CD4-positive, alpha-beta T cell (primary cell): ENCODE measurements around the gene STARD3. TPM values are rescaled to one million over a fixed set of nuclear protein-coding genes. Genes with fewer than 3 reads are reported as not detected.

Experiments used
- ATAC-seq: fragments of 200-7000 bp; cut with Tn5 transposase; one replicate; pipeline ENCODE4 v1.10.0; 2022; ENCODE audit warnings: mild to moderate bottlenecking; ENCODE audit not compliant: poor library complexity
- CTCF ChIA-PET: fragments of 350-600 bp; sonication (Branson Sonifier 250); formaldehyde crosslinking; loops from one replicate; lab custom pipeline; 2021; ENCODE audit warnings: antibody characterized with exemption, inconsistent platforms; lab: Charles Lee
- POLR2A ChIA-PET: fragments of 350-600 bp; sonication (Branson Sonifier 250); formaldehyde crosslinking; loops from one replicate; lab custom pipeline; 2021; ENCODE audit warnings: antibody characterized with exemption, inconsistent platforms; lab: Charles Lee
- DNase-seq, 14 experiments: peaks; one replicate each; pipeline ENCODE4 v3.0.0-alpha.2; 2013 to 2020; ENCODE audit warnings: mixed read lengths in 2 of 14
- H3K27ac ChIP-seq, 2 donors: one replicate each; pipeline versions ENCODE4 v1.5.1 to v1.7.0; 2013; ENCODE audit warnings: low read length in 2 of 2, low read depth in 1 of 2, mild to moderate bottlenecking in 1 of 2
- H3K27me3 ChIP-seq, 2 experiments: 1 replicate in 1 of 2; 2 replicates in 1 of 2; pipeline versions ENCODE4 v1.6.1 to v1.7.0; 2013; ENCODE audit warnings: low read length in 2 of 2, control low read depth in 1 of 2, mild to moderate bottlenecking in 1 of 2, moderate library complexity in 1 of 2; ENCODE audit not compliant: insufficient read depth in 2 of 2, control insufficient read depth in 1 of 2
- H3K36me3 ChIP-seq: one replicate; pipeline ENCODE4 v1.6.1; 2013; ENCODE audit warnings: low read length, control low read depth; ENCODE audit not compliant: insufficient read depth
- H3K4me1 ChIP-seq: one replicate; pipeline ENCODE4 v1.6.1; 2013; ENCODE audit warnings: low read length, control low read depth; ENCODE audit not compliant: insufficient read depth
- H3K4me3 ChIP-seq: one replicate; pipeline ENCODE4 v1.5.1; 2013; ENCODE audit warnings: mild to moderate bottlenecking, low read length, moderate library complexity
- H3K9me3 ChIP-seq, 2 experiments: 1 replicate in 1 of 2; 2 replicates in 1 of 2; pipeline versions ENCODE4 v1.6.1 to v1.7.0; 2013; ENCODE audit warnings: low read length in 2 of 2, mild to moderate bottlenecking in 2 of 2, control low read depth in 1 of 2, moderate library complexity in 1 of 2; ENCODE audit not compliant: control insufficient read depth in 1 of 2, insufficient read depth in 1 of 2
- H3K27ac Mint-ChIP-seq: one replicate; pipeline ENCODE4 v1.8.0; 2020; ENCODE audit warnings: mixed read lengths
- H3K27me3 Mint-ChIP-seq: one replicate; pipeline ENCODE4 v1.8.0; 2021; ENCODE audit warnings: mixed read lengths
- H3K36me3 Mint-ChIP-seq: one replicate; pipeline ENCODE4 v1.8.0; 2021; ENCODE audit warnings: low read depth, mixed read lengths
- H3K4me1 Mint-ChIP-seq: one replicate; pipeline ENCODE4 v1.8.0; 2021; ENCODE audit warnings: low read depth, mixed read lengths
- H3K4me3 Mint-ChIP-seq: one replicate; pipeline ENCODE4 v1.8.0; 2020; ENCODE audit warnings: mild to moderate bottlenecking, mixed read lengths
- H3K9me3 Mint-ChIP-seq: one replicate; pipeline ENCODE4 v1.8.0; 2020; ENCODE audit warnings: mixed read lengths
- intact Hi-C, 2 experiments: fragments of 100-400 bp; cut with DNase I in 1 of 2; cut with micrococcal nuclease in 1 of 2; formaldehyde crosslinking; loops; one replicate each; pipeline versions ENCODE4 v1.15.1 to v1.9.0; 2023 to 2025; cut with DNase I, micrococcal nuclease
- total RNA-seq, 174 experiments: library from RNA in 2 of 174; stranded (reverse) in 2 of 174; gene quantifications; one replicate each; pipeline ENCODE4 v1.2.3 and lab custom pipeline; 2021 to 2026
- TF ChIP-seq, protein P1 (sequence below): fragments of 200-600 bp; IDR thresholded peaks from one replicate; pipeline ENCODE4 v1.8.0; 2022; ENCODE audit warnings: antibody characterized with exemption, mild to moderate bottlenecking

The STARD3 gene
- total RNA-seq, 2 experiments from 2014 or later: 96.5 to 99.9 TPM

- H3K4me3 Mint-ChIP-seq: no peak overlapping the region
- H3K27me3 ChIP-seq: no peaks in the 10 kb centered on the region
- no peaks in the 10 kb centered on the region for H3K27me3 Mint-ChIP-seq
- H3K9me3 ChIP-seq: no peaks in the 10 kb centered on the region
- H3K36me3 ChIP-seq: peaks cover 14% of the 10 kb centered on the region
- H3K4me1 Mint-ChIP-seq: peaks cover 53% of the 10 kb centered on the region
- H3K9me3 Mint-ChIP-seq: no peaks in the 10 kb centered on the region
- TF ChIP-seq, protein P1, sequence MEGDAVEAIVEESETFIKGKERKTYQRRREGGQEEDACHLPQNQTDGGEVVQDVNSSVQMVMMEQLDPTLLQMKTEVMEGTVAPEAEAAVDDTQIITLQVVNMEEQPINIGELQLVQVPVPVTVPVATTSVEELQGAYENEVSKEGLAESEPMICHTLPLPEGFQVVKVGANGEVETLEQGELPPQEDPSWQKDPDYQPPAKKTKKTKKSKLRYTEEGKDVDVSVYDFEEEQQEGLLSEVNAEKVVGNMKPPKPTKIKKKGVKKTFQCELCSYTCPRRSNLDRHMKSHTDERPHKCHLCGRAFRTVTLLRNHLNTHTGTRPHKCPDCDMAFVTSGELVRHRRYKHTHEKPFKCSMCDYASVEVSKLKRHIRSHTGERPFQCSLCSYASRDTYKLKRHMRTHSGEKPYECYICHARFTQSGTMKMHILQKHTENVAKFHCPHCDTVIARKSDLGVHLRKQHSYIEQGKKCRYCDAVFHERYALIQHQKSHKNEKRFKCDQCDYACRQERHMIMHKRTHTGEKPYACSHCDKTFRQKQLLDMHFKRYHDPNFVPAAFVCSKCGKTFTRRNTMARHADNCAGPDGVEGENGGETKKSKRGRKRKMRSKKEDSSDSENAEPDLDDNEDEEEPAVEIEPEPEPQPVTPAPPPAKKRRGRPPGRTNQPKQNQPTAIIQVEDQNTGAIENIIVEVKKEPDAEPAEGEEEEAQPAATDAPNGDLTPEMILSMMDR: no peak
- no peak overlapping the region for H3K27ac Mint-ChIP-seq
- no peak for DNase-seq
- ATAC-seq: no peak
- CTCF ChIA-PET: interaction anchor here (4.1 kb wide), 1 partner anchor 24 kb away, joined by 20 read pairs; no protein-coding TSS in a partner anchor
- intact Hi-C loops: no loop called here
- no peak overlapping the region for H3K4me3 ChIP-seq
- no peak overlapping the region for H3K27ac ChIP-seq
- peaks cover 22% of the 10 kb centered on the region for H3K36me3 Mint-ChIP-seq
- peaks cover 39% of the 10 kb centered on the region for H3K4me1 ChIP-seq
- POLR2A ChIA-PET: interaction anchor here (1.2 kb wide), 1 partner anchor 21 kb away, joined by 3 read pairs; no protein-coding TSS in a partner anchor
Measured at GRCh38 chr17:39647256-39647655, 10.3 kb downstream of the STARD3 start.

DNA sequence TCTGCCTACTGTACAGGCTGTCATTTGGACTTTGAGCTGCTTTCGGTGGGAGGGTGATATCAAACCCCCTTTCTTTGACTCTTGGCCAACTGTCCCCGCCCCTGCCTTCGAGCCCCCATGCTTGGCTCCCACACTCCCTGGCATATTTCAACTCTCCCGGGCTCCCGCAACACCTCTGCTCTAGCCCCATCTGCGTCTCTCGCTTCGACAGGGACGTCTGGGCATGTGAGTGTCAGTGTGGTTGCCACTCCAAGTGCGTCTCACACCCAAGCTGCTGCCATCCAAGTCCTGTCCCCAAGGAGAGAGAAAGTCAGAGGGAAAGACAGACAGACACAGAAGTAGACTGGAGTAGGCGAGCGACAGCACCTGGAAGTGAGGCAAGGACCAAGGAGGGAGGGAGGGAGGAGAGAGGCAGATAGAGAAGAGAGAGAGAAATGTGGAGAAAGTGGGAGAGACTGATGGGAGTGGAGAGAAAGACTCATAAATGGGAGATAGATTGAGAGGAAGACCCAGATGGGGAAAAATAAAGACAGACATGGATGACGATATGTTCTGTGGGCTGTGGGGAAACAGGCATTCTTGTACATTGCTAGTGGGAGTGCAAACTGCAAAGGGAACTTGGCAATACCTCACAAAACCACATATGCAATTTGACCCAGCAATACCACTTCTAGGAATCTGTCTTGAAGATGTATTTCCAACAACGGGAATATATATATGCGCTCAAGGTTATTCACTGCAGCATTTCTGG, 11.8 kb downstream of the STARD3 start:
- H3K4me1 Mint-ChIP-seq: peaks cover 48% of the 10 kb centered on the region
- no peak overlapping the region for H3K4me3 Mint-ChIP-seq
- H3K36me3 Mint-ChIP-seq: peaks cover 27% of the 10 kb centered on the region
- intact Hi-C loops: no loop called here
- H3K27ac ChIP-seq: no peak overlapping the region
- CTCF ChIA-PET: no interaction called here
- TF ChIP-seq, protein P1: no peak
- H3K27ac Mint-ChIP-seq: peak overlapping the region; percentile 51
- no peaks in the 10 kb centered on the region for H3K9me3 Mint-ChIP-seq
- POLR2A ChIA-PET: interaction anchor here (0.6 to 1.2 kb wide), 3 partner anchors 20 to 464 kb away, joined by 3 to 4 read pairs (median 3); no protein-coding TSS in a partner anchor
- H3K4me3 ChIP-seq: no peak overlapping the region
- ATAC-seq (no peak), DNase-seq (no peak)
- H3K4me1 ChIP-seq: peaks cover 34% of the 10 kb centered on the region
- no peaks in the 10 kb centered on the region for H3K27me3 ChIP-seq
- no peaks in the 10 kb centered on the region for H3K9me3 ChIP-seq
- H3K36me3 ChIP-seq: peaks cover 17% of the 10 kb centered on the region
- H3K27me3 Mint-ChIP-seq: no peaks in the 10 kb centered on the region

- intact Hi-C loops: no loop called here
- ATAC-seq (no peak), DNase-seq (no peak)
- ChIA-PET CTCF (interaction anchor here (0.7 to 2.4 kb wide), 3 partner anchors 15 to 103 kb away, joined by 3 to 13 read pairs (median 3); no protein-coding TSS in a partner anchor), POLR2A (no interaction called here)
- H3K9me3 ChIP-seq: no peaks in the 10 kb centered on the region
- no peaks in the 10 kb centered on the region for H3K27me3 ChIP-seq
- H3K9me3 Mint-ChIP-seq: no peaks in the 10 kb centered on the region
- H3K27ac Mint-ChIP-seq: peak overlapping the region; percentile 53
- H3K27me3 Mint-ChIP-seq: no peaks in the 10 kb centered on the region
- no peak overlapping the region for H3K4me3 ChIP-seq
- no peak overlapping the region for H3K4me3 Mint-ChIP-seq
- peaks cover 24% of the 10 kb centered on the region for H3K36me3 ChIP-seq
- peaks cover 33% of the 10 kb centered on the region for H3K36me3 Mint-ChIP-seq
- TF ChIP-seq, protein P1: no peak
- peaks cover 51% of the 10 kb centered on the region for H3K4me1 Mint-ChIP-seq
- H3K27ac ChIP-seq: no peak overlapping the region
- peaks cover 30% of the 10 kb centered on the region for H3K4me1 ChIP-seq
Measured at GRCh38 chr17:39650121-39650579, 13.2 kb downstream of the STARD3 start.
